ENCODE data around the gene PTPRN2.

The PTPRN2 gene

DNA sequence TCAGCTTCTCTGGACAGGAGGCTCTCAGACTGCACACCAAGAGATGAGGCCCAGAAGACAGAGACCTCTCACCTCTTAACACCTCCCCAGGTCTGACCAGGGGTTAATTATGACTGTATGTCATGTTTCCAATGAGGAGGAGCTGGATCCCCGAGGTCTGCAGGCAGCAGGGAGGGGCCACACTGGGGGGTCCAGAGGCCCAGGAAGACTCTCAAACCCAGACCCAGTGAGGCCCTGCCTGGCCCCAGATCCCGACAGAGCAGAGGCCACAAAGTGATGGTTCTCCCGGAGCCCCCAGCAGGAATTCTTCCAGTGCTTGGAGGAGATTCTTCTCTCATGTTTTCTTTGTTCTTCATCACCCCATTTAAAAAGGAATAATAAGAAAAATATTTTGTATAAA, 28.8 kb downstream of the PTPRN2 start:
- no peak overlapping the region for H3K9ac ChIP-seq (ENCODE audit: low read depth, low read length)
- no peaks in the 10 kb centered on the region for H3K27me3 ChIP-seq (ENCODE audit: control insufficient read depth, insufficient read depth, low read length)
- H3K4me1 ChIP-seq (ENCODE audit: control insufficient read depth, insufficient read depth, low read length), result no peaks in the 10 kb centered on the region
- H3K4me2 ChIP-seq (ENCODE audit: low read length), result no peak overlapping the region
- no peaks in the 10 kb centered on the region for H3K36me3 ChIP-seq (ENCODE audit: insufficient read depth, low read length)
- H3K4me3 ChIP-seq (ENCODE audit: low read length), result no peak overlapping the region
- no peaks in the 10 kb centered on the region for H3K9me3 ChIP-seq (replicated peaks; ENCODE audit: low read length)

DNA sequence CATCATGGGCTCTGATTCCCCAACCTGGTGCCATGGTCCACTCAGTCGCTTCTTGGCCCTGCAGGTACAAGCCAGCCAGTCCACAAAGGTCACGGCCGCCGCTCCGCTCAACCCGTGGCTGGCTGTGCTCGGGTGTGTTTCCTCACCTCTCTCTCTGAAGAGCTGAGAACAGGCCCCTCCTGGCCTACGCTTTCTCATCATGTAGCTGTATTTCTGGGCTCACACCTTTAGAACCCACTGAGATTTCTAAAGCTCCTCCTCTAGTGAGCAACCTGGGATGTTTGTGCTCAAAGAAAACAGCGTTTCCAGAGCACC, 30.2 kb downstream of the PTPRN2 start:
- H3K4me2 ChIP-seq (ENCODE audit: low read length), result no peak overlapping the region
- H3K9ac ChIP-seq (ENCODE audit: low read depth, low read length), result no peak overlapping the region
- H3K4me3 ChIP-seq (ENCODE audit: low read length), result no peak overlapping the region
- H3K9me3 ChIP-seq (replicated peaks; ENCODE audit: low read length), result peaks cover 4% of the 10 kb centered on the region
- no peaks in the 10 kb centered on the region for H3K36me3 ChIP-seq (ENCODE audit: insufficient read depth, low read length)
- no peaks in the 10 kb centered on the region for H3K27me3 ChIP-seq (ENCODE audit: control insufficient read depth, insufficient read depth, low read length)
- no peaks in the 10 kb centered on the region for H3K4me1 ChIP-seq (ENCODE audit: control insufficient read depth, insufficient read depth, low read length)

DNA sequence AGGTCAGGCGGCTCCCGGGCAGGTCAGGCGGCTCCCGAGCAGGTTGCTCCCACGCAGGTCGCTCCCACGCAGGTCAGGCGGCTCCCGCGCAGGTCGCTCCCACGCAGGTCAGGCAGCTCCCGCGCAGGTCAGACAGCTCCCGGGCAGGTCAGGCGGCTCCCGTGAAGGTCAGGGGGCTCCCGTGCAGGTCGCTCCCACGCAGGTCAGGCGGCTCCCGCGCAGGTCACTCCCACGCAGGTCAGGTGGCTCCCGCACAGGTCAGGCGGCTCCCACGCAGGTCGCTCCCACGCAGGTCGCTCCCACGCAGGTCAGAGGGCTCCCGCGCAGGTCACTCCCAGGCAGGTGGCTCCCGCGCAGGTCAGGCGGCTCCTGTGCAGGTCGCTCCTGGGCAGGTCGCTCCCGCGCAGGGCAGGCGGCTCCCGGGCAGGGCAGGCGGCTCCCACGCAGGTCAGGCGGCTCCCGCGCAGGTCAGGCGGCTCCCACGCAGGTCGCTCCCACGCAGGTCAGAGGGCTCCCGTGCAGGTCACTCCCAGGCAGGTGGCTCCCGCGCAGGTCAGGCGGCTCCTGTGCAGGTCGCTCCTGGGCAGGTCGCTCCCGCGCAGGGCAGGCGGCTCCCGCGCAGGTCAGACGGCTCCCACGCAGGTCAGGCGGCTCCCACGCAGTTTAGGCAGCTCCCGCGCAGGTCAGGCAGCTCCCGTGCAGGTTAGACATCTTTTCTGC, 30.7 kb downstream of the PTPRN2 start:
- Histone ChIP-seq H3K9me3 (replicated peaks; ENCODE audit: low read length) (peaks cover 4% of the 10 kb centered on the region), H3K27me3 (ENCODE audit: control insufficient read depth, insufficient read depth, low read length) (no peaks in the 10 kb centered on the region), H3K9ac (ENCODE audit: low read depth, low read length) (no peak overlapping the region), H3K4me1 (ENCODE audit: control insufficient read depth, insufficient read depth, low read length) (no peaks in the 10 kb centered on the region), H3K4me3 (ENCODE audit: low read length) (no peak overlapping the region), H3K4me2 (ENCODE audit: low read length) (no peak overlapping the region), H3K36me3 (ENCODE audit: insufficient read depth, low read length) (no peaks in the 10 kb centered on the region)

DNA sequence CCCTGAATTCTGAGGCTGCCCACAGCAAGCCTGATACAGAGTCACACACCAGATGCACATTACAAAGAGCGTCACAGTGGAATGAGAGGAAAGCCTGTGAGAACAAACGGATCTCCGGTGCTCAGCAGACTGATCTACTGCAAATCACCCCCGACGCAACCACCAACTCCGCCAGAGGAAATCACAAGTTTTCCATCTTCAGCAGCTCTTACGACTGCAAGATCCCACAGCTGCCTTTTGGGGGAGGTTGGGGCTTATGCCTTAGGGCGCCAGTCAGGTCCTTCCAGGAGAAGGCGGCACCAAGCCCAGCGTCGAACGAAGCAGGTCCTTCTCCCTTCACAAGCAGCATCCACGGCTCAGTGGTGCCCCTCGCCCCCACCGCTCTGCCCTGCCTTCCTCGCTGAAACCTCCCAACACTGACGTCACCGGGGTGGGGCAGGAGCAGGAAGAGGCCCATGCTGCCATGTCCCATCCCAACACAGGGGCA, 32.5 kb downstream of the PTPRN2 start:
- H3K36me3 ChIP-seq (ENCODE audit: insufficient read depth, low read length), result no peaks in the 10 kb centered on the region
- no peak overlapping the region for H3K4me2 ChIP-seq (ENCODE audit: low read length)
- no peak overlapping the region for H3K4me3 ChIP-seq (ENCODE audit: low read length)
- no peaks in the 10 kb centered on the region for H3K4me1 ChIP-seq (ENCODE audit: control insufficient read depth, insufficient read depth, low read length)
- H3K9me3 ChIP-seq (replicated peaks; ENCODE audit: low read length), result peaks cover 4% of the 10 kb centered on the region
- H3K27me3 ChIP-seq (ENCODE audit: control insufficient read depth, insufficient read depth, low read length), result no peaks in the 10 kb centered on the region
- H3K9ac ChIP-seq (ENCODE audit: low read depth, low read length), result no peak overlapping the region

DNA sequence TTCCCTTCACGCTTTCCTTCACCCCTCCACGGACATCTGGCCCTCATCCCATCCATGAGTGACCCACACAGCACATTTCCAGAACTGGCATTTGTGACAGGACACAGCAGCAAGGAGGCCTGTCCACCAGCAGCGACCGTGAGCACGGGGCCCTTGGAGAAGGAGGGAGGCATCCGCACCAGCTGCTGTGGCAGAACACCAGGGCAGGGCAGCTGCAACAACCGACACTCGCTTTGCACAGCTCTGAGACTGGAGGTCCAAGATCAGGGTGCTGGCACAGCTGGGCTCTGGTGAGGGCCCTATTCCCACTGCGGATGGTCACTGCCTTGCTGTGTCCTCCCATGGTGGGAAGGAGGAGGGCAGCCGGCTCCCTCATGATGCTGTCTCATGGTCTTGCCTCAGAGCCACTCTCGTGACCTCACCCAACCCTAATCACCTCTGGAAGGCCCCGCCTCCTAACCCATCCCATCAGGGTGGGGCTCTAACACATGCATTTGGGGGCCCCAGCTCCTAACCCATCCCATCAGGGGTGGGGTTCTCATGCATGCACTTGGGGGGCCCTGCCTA, 36.7 kb downstream of the PTPRN2 start:
- no peaks in the 10 kb centered on the region for H3K4me1 ChIP-seq (ENCODE audit: control insufficient read depth, insufficient read depth, low read length)
- no peaks in the 10 kb centered on the region for H3K36me3 ChIP-seq (ENCODE audit: insufficient read depth, low read length)
- peaks cover 4% of the 10 kb centered on the region for H3K9me3 ChIP-seq (replicated peaks; ENCODE audit: low read length)
- no peak overlapping the region for H3K4me2 ChIP-seq (ENCODE audit: low read length)
- H3K27me3 ChIP-seq (ENCODE audit: control insufficient read depth, insufficient read depth, low read length), result no peaks in the 10 kb centered on the region
- no peak overlapping the region for H3K9ac ChIP-seq (ENCODE audit: low read depth, low read length)
- no peak overlapping the region for H3K4me3 ChIP-seq (ENCODE audit: low read length)

DNA sequence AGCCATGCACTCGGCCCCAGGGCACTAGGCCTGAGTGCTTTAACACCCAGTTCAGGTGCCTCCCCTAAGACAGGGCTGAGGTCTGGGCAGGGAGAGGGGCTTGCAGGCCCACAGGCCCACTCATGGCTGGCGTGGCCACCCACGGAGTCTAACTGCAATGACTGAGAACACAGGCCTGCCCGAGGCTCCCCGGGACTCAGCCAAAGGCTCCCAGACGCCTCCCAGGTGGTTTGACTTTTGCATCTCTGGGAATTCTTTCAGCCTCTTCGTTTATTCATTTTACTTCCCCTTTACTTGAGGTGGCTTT, 37.3 kb downstream of the PTPRN2 start:
- Histone ChIP-seq H3K36me3 (ENCODE audit: insufficient read depth, low read length) (no peaks in the 10 kb centered on the region), H3K9ac (ENCODE audit: low read depth, low read length) (no peak overlapping the region), H3K27me3 (ENCODE audit: control insufficient read depth, insufficient read depth, low read length) (no peaks in the 10 kb centered on the region), H3K9me3 (replicated peaks; ENCODE audit: low read length) (peaks cover 4% of the 10 kb centered on the region), H3K4me3 (ENCODE audit: low read length) (no peak overlapping the region), H3K4me2 (ENCODE audit: low read length) (no peak overlapping the region), H3K4me1 (ENCODE audit: control insufficient read depth, insufficient read depth, low read length) (no peaks in the 10 kb centered on the region)

DNA sequence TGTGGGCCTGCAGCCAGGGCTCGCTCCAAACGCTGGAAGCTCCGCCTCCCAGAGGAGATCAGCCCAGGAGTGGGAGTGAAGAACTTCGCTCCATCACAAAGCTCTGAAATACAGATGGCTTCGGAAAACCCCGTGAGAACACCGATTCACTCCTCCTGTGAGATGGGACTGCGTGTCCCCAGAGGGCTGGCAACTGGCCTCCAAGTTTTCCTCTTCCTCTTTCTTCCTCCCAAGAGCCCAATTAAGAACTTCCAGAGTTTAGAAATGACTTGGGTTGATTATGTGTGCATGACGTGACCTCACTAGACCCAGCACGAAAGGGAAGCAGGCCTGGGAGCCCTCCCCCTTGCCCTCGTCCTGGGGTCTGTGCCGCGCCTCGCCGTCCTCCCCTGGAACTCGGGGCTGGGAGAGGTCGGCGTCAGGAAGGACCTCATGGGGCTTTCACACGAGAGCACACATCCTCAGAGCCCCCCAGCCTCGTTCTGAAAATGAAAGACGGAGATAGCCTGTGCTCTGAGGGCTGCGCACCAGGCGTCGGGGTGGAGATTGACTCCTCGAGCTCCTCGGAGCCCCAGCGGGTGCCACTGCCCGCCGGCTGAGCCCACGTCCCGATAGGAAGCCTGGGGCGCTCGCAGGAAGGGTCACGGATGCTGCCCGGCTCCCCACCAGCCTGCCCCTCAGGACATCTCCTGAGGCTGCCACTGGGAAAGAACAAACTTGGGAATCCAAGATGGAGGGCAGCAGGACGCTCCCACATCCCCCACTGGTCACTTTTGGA, 37.8 kb downstream of the PTPRN2 start:
- H3K4me2 ChIP-seq (ENCODE audit: low read length), result no peak overlapping the region
- peaks cover 4% of the 10 kb centered on the region for H3K9me3 ChIP-seq (replicated peaks; ENCODE audit: low read length)

DNA sequence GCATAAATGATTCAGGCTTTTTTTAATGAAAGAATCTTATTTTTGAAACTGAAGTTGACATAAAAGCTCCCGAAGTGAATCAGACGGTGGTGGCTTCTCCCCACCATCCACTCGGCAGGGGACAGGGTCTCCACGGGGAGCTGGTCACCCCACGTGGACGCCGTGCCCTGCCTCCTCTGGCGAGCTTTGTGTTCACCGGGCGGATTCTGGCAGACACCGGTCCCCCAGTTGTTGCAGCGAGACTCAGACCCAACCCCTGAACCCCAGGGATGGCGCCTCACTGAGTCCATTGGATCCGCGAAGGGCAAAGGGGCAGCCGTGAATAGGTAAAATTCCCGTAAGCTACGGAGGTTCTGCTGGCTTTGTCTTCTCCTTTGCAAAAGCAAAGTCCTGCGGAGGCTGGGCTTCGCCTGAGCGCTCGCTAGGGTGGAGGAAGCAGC, 38.4 kb downstream of the PTPRN2 start:
- H3K36me3 ChIP-seq (ENCODE audit: insufficient read depth, low read length), result no peaks in the 10 kb centered on the region
- H3K27me3 ChIP-seq (ENCODE audit: control insufficient read depth, insufficient read depth, low read length), result no peaks in the 10 kb centered on the region
- peaks cover 4% of the 10 kb centered on the region for H3K9me3 ChIP-seq (replicated peaks; ENCODE audit: low read length)
- no peak overlapping the region for H3K4me3 ChIP-seq (ENCODE audit: low read length)
- no peak overlapping the region for H3K9ac ChIP-seq (ENCODE audit: low read depth, low read length)
- H3K4me2 ChIP-seq (ENCODE audit: low read length), result no peak overlapping the region
- H3K4me1 ChIP-seq (ENCODE audit: control insufficient read depth, insufficient read depth, low read length), result no peaks in the 10 kb centered on the region

More for the DNA sequence above, 37.8 kb downstream of the PTPRN2 start:
- Histone ChIP-seq H3K9ac (ENCODE audit: low read depth, low read length) (no peak overlapping the region), H3K4me3 (ENCODE audit: low read length) (no peak overlapping the region), H3K4me1 (ENCODE audit: control insufficient read depth, insufficient read depth, low read length) (no peaks in the 10 kb centered on the region), H3K27me3 (ENCODE audit: control insufficient read depth, insufficient read depth, low read length) (no peaks in the 10 kb centered on the region), H3K36me3 (ENCODE audit: insufficient read depth, low read length) (no peaks in the 10 kb centered on the region)

DNA sequence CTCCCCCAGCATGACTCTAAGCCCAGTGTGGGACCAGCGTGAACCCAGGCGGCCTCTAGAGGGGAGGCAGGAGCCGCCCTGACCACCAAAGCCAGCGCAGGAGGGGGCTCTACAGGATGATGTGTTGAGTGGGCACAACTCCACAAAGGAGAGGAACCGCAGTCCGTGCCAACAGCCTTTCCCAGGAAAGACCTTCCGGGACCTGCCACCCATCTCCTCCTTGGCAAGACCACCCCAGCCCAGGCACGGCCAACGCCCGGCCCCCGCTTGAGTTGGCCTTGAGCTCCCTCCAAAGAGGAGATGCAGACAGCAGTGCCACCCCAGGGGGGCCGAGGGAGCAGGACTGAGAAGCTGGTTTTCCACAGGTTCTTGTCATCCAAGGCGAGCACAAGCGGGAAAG, 38.9 kb downstream of the PTPRN2 start:
- Histone ChIP-seq H3K27me3 (ENCODE audit: control insufficient read depth, insufficient read depth, low read length) (no peaks in the 10 kb centered on the region), H3K4me3 (ENCODE audit: low read length) (no peak overlapping the region), H3K9me3 (replicated peaks; ENCODE audit: low read length) (peaks cover 4% of the 10 kb centered on the region), H3K4me2 (ENCODE audit: low read length) (no peak overlapping the region), H3K36me3 (ENCODE audit: insufficient read depth, low read length) (no peaks in the 10 kb centered on the region), H3K9ac (ENCODE audit: low read depth, low read length) (no peak overlapping the region), H3K4me1 (ENCODE audit: control insufficient read depth, insufficient read depth, low read length) (no peaks in the 10 kb centered on the region)

DNA sequence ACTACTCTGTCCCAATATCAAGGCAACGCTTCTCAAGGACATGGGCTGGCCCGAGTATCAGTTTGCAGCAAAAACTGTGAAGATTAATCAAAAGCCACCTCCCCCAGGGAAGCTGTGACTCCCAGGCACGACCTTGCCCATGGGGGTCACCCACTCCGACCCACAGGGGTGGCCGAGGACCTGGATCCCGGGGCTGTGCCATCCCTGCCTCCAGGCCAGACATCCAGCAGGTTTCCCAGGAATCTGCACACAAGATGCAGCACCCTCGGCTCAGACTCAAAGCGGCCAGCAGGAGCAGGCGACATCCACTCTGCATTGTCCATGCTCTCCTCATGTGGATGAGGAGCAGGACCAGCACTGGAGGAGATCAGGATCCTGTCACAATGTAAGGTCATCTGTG, 39.8 kb downstream of the PTPRN2 start:
- Histone ChIP-seq H3K4me3 (ENCODE audit: low read length) (no peak overlapping the region), H3K9ac (ENCODE audit: low read depth, low read length) (no peak overlapping the region), H3K9me3 (replicated peaks; ENCODE audit: low read length) (no peaks in the 10 kb centered on the region)

DNA sequence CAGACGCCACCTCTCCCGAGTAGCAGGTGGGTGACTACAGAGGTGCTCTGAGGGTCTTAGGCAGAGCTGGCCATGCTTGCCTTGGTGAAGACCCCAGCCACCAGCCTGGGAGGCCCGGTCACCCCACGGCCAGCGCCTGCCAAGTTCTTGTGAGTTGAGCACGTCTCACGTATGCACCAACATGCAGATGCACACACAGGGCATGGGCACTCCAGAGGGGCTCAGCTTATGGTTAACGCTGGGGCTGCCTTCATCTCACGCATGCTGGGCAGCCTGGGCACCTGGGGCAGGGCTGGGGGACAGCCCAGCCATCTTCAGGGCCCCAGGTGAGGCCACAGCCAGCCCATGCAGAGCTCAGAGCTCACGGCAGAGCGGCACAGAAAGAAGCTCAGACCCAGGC, 41.0 kb downstream of the PTPRN2 start:
- Histone ChIP-seq H3K4me1 (ENCODE audit: control insufficient read depth, insufficient read depth, low read length) (no peaks in the 10 kb centered on the region), H3K36me3 (ENCODE audit: insufficient read depth, low read length) (no peaks in the 10 kb centered on the region), H3K4me2 (ENCODE audit: low read length) (no peak overlapping the region), H3K9me3 (replicated peaks; ENCODE audit: low read length) (no peaks in the 10 kb centered on the region), H3K27me3 (ENCODE audit: control insufficient read depth, insufficient read depth, low read length) (no peaks in the 10 kb centered on the region), H3K4me3 (ENCODE audit: low read length) (no peak overlapping the region), H3K9ac (ENCODE audit: low read depth, low read length) (no peak overlapping the region)

More for the DNA sequence above, 39.8 kb downstream of the PTPRN2 start:
- H3K4me1 ChIP-seq (ENCODE audit: control insufficient read depth, insufficient read depth, low read length), result no peaks in the 10 kb centered on the region
- H3K4me2 ChIP-seq (ENCODE audit: low read length), result no peak overlapping the region
- no peaks in the 10 kb centered on the region for H3K27me3 ChIP-seq (ENCODE audit: control insufficient read depth, insufficient read depth, low read length)
- H3K36me3 ChIP-seq (ENCODE audit: insufficient read depth, low read length), result no peaks in the 10 kb centered on the region
